Glomerular endothelial cell (primary cell): ENCODE data around the gene FGF21. TPM values are rescaled to one million over a fixed set of nuclear protein-coding genes. Genes with fewer than 3 reads are reported as not detected.
"Not testable (repeated sequence)": the region's sequence is repeated elsewhere in the genome, so short reads cannot be mapped to it uniquely, and the experiment has no call there.

ENCODE experiments used
- DNase-seq: peaks from one replicate; pipeline ENCODE4 v3.0.0-alpha.2; 2011; ENCODE audit warnings: low read depth, low spot score; ENCODE audit errors: extremely low read depth
- total RNA-seq: library from RNA; depleted of rRNA; stranded (reverse); fragments of >200 nt; gene quantifications from 2 replicates; pipeline ENCODE4 v1.2.3, GENCODE V29; 2015

FGF21 gene
- total RNA-seq, 1 donor from 2014 or later = not detected

DNA sequence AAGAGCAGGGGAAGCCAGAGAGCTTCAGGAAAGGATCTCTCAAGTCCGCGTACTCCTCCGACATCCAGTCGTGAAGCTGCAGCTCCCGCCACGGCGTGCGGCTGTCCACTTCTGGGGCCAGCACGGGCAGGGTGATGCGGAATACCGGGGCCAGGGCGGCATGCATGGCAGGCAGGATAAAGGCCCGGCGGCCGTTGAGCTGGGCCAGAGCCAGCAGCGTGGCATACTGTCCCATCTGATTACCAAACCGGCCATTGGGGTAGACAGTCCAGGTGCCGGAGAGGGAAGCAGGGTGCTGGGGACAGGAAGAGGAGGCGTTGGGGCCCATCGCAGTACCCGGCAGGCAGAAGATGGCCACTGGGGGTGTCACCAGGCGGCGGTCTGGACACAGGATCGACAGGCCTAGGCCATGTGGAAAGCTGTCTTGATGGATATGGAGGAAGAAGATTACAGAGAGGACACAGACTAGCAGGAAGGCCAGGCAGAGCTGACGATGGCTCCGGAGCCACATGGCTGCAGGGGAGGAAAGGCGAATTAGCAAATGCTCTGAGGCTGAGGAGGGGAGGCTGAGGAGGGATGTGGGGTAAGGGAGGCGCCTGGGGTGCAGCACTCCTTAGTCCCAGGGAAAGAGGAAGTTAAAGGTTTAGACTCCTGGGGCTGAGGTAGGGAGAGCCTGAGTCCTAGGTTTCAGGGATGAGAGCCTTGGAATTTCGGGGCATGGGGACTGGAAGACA is 4.4 kb upstream of the FGF21 start:
- DNase-seq = no peak

DNA sequence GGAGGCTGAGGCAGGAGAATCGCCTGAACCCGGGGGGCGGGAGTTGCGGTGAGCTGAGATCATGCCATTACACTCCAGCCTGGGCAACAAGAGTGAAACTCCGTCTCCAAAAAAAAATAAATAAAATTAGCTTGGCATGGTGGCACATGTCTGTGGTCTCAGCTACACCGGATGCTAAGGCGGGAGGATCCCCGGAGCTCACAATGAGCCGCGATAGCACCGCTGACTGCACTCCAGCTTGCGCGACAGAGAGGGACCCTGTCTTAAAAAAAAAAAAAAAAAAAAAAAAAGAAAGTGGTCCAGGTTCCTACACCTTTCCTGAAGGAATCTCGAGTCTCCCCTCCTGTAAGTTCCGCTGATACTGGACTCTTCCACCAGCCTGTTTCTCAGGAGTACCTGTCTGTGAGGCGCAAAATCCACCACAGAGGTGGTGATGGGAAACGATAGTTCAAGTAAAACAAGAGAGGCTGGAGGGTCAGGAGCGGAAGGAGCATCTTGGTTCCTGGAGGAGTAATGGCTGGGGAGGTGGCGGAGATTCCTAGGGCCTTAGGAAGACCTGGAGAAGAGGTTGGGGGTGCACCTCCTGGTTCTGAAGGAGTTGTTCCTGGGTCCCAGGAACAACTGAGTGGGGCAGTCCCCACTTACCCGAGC is 3.4 kb upstream of the FGF21 start:
- no peak for DNase-seq

DNA sequence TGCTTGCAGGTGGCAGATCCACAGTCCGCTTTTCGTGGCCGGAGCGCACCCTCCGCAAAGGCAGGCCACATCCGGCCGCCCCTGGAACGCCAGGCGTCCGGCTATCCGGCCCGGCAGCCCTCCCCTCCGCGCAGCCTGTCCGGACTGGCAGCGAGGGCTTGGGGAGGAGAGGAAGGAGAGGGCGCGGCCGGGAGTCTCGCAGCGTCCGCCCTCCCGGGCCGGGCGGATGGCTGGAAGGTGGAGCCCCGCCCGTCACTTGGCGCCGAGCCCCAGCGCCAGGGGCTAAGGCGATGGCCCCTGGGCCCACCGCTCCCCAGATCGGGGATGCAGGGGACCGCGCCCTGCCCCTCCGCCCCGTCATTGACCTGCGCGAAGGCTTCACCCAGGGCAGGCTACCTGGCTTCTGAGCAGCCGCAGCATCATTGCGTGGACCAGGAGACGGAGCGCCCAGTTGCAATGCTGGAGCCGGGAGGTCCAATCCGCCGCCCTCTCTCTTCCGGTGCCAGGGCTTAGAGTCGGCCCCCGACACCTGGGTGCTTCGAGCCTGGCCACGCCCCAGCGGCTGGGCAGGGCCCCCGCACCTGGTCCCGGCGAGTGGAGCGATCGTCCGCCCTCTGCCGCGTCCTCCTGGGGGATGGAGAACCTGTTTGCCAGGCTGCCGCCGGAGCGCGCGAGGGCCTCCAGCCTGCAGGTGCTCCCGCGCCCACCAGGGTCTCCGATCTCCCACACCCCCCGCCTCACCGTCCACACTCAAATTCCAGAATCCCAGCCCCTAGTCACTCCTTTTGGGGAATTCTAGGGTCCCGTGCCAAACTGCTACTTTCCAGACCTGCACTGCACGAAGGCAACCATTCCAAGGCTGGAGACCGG is 2.6 kb upstream of the FGF21 start, which contains the start of gene FUT1:
Gene FUT1, minus strand, starts transcription at position 146 of the 870 bp plus-strand sequence. CDS start 1,360 bp downstream, outside the sequence.
- no peak for DNase-seq

DNA sequence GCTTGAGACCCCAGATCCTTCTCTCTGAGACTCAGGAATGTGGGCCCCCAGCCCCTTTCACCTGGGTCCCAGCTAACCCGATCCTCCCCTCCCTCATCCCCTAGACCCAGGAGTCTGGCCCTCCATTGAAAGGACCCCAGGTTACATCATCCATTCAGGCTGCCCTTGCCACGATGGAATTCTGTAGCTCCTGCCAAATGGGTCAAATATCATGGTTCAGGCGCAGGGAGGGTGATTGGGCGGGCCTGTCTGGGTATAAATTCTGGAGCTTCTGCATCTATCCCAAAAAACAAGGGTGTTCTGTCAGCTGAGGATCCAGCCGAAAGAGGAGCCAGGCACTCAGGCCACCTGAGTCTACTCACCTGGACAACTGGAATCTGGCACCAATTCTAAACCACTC is 463 bp downstream of the FGF21 start:
- no peak for DNase-seq

DNA sequence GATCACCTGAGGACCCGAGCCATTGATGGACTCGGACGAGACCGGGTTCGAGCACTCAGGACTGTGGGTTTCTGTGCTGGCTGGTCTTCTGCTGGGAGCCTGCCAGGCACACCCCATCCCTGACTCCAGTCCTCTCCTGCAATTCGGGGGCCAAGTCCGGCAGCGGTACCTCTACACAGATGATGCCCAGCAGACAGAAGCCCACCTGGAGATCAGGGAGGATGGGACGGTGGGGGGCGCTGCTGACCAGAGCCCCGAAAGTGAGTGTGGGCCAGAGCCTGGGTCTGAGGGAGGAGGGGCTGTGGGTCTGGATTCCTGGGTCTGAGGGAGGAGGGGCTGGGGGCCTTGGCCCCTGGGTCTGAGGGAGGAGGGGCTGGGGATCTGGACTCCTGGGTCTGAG is 888 bp downstream of the FGF21 start:
- DNase-seq = no peak

DNA sequence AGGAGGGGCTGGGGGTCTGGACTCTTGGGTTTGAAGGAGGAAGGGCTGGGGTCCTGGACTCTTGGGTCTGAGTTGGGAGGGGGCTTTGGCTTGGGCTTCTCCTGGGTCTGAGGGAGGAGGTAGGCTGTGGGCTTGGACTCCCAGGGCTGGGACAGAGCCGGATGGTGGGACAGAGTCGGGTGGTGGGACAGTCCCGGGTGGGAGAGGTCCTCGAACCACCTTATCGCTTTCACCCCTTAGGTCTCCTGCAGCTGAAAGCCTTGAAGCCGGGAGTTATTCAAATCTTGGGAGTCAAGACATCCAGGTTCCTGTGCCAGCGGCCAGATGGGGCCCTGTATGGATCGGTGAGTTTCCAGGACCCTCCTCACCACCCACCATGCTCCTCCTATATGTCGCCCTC is 1.4 kb downstream of the FGF21 start:
- no peak for DNase-seq

DNA sequence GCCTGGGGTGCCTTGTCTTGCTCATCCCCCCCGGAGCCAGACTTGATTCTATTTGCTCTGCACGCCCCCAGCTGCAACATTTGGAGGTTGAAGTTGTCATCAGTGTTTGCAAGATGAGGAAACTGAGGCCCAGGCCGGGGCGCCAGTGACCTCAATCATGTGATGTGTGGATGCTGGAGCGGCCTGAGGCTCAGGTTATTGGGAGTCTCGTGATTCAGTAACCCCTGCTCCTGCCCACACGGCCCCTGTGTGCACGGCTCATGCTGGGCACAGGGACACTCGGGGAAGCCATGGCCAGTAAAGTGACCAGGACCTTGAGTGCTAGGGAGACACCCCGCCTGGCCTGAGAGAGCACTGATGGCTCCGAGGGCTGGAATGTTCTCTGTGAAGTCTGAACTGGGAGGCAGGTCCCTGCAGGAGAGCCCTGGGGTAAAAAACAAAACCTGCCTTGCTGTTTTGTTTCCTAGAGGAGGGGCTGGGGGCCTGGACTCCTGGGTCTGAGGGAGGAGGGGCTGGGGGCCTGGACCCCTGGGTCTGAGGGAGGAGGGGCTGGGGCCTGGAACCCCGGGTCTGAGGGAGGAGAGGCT is 1.9 kb downstream of the FGF21 start:
- DNase-seq = no peak

DNA sequence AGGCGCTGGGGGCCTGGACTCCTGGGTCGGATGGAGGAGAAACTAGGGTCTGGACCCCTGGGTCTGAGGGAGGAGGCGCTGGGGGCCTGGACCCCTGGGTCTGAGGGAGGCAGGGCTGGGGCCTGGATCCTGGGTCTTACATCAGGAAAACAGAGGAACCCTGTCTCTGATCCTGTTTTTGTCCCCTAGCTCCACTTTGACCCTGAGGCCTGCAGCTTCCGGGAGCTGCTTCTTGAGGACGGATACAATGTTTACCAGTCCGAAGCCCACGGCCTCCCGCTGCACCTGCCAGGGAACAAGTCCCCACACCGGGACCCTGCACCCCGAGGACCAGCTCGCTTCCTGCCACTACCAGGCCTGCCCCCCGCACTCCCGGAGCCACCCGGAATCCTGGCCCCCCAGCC is 2.4 kb downstream of the FGF21 start:
- no peak for DNase-seq

DNA sequence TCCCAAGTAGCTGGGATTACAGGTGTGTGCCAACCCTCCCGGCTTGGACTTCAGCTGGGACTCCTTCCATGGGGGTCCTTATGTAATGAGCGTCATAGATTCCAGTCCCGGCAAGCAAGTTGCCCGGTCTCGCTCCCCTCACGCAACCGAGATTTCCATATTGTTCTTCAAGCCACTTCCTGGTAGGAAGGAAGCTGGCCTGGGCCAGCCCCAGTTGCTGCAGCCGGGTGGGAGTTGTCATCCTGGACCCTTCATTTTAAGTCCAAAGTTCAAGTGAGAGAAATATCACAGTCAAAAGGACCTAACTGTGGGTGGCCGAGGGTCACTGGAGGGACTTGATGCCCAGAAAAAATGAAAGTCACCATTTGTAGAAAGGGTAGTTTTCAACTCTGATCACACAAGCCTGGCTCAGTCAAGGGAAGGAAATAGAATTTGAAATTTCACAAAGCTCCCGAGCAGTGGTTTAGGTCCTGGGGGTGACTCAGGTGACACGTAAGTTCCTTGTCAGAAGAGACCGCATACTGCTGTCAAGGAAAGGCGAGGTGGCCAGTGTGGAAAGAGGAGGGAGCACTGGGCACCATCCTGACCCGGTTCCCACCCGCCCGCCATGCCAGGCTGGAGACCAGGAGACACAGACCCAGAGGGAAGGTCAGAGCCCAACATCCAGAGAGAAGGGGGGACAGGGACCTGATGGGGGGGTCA is 5.3 kb downstream of the FGF21 start:
- DNase-seq = no peak

DNA sequence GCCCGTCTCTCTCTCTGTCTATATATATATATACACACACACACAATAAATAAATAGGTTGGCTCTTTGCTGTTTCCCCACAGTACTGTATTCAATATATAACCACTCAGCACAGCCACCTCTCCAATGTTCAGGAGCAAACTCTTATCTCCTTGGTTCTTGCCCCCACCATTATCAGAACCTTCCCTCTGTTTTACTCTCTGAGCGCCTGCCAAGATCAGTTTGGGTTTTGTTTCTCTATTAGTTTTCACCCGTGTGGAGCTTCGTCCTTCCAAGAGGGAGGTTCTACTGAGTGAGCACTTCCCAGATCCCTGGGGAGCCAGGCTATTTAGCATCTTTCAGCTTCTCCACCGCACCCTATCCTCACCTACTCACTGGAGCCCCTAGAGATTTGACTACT is 10.5 kb downstream of the FGF21 start:
- DNase-seq = not testable (repeated sequence)

DNA sequence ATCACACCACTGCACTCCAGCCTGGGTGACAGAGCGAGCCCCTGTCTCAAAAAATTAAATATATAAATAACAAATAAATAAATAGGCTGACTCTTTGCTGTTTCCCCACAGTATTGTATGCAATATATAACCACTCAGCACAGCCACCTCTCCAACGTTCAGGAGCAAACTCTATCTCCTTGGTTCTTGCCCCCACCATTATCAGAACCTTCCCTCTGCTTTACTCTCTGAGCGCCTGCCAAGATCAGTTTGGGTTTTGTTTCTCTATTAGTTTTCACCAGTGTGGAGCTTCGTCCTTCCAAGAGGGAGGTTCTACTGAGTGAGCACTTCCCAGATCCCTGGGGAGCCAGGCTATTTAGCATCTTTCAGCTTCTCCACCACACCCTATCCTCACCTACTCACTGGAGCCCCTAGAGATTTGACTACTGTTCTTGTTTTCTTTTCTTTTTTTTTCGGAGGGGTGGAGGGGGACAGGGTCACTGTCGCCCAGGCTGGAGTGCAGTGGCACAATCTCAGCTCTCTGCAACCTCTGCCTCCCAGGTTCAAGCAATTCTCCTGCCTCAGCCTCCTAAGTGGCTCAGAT is 12.9 kb downstream of the FGF21 start:
- DNase-seq = not testable (repeated sequence)

DNA sequence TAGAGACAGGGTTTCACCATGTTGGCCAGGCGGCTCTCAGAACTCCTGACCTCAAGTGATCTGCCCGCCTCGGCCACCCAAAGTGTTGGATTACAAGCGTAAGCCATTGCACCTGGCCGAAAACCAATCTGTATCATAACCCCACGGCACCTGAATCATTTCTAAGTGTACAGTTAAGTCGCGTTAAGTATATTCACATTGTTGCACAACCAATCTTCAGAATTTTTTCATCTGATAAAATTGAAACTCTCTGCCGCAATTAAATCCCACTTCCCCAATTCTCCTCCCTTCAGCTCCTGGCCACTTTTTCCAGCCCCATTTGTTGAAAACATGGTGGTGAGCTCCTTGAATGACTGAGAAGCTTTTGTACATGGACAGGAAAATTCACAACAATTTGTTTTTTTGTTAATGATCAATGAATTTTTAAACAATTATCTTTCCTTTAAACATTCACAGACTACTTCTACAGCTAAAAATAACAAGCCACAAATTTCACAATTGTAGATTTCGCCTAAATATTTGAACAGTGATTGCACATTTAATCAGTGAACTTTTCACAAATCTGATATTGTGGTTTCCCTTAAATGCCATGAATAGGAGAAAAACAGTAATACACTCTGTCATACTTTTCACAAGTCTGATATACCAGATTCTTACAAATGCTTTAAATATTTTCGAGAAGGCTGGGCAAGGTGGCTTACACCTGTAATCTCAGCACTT is 13.8 kb downstream of the FGF21 start:
- no peak for DNase-seq

DNA sequence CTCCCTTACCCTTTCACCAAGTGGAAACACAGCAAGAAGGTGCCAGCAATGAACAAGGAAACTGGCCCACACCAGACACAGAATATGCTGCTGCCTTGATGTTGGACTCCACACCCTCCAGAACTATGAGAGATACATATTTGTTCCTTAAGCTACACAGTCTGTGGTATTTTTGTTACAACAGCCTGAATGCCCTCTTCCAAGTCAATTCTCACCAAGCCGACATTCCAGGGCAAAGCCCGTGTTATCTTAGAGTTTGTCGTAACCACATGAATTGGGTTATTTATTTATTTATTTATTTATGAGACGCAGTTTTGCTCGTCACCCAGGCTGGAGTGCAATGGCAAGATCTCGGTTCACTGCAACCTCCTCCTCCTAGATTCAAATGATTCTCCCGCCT is 14.9 kb downstream of the FGF21 start:
- DNase-seq = no peak

DNA sequence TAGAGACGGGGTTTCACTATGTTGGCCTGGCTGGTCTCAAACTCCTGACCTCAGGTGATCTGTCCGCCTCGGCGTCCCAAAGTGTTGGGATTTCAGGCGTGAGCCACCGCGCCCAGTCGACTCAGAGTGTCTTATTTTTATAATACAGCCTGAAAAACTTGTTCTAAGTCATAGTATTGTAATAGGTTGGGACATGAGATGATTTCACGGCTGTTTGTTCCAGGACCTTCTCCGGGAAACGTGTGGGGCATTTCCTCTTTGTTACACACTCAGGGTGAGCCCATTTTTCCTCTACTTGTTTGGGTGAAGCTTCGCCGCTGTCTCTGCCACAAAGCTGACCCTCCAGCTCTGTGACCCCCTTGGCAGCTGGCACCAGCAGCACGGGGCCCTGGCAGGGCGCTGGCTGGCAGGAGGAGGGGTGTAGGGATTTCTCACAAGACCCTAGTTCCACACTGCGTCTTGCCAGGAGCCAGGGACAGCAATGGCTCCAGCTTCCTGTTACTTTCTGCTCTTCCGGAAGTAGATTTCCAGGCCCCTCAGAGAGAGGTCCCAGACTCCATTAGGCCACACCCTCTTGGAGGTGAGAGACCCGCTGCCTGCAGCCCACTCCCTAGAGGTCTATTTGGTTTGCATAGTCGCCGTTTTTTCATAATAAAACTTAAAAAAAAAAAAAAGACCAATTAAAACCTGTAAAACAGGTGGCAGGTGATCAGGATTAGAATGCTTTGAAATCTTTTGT is 15.6 kb downstream of the FGF21 start:
- no peak for DNase-seq

DNA sequence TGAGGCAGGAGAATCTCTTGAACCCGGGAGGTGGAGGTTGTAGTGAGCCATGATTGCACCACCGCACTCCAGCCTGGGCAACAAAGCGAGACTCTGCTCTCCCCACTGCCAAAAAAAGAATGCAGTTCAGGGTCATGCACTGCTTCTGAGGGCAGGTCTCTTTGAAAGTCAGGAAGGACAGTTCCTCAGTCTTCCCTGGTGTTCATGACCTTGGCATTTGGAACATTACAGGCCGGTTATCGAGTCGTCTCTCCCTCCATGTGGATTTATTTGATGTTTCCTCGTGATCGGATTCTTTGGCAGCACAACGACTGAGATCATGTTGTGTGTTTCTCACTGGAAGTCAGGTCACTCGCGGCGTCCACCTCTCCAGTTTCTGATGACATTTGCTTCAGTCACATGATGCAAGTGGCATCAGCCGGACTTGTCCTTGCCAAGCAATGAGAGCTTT is 17.2 kb downstream of the FGF21 start:
- no peak for DNase-seq

DNA sequence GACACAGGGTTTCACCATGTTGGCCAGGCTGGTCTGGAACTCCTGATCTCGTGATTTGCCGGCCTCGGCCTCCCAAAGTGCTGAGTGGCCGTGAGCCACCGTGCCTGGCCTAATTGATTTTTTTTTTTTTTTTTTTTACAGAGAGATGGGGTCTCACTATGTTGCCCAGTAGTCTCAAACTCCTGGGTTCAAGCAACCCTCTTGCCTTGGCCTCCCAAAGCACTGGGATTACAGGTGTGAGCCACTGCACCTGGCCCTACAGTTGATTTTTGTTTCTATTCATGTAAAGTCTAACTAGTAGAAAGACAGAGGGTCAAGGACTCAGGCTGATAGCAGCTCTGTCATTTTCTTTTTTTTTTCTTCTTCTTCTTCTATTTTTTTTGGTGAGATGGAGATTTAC is 21.8 kb downstream of the FGF21 start:
- no peak for DNase-seq

DNA sequence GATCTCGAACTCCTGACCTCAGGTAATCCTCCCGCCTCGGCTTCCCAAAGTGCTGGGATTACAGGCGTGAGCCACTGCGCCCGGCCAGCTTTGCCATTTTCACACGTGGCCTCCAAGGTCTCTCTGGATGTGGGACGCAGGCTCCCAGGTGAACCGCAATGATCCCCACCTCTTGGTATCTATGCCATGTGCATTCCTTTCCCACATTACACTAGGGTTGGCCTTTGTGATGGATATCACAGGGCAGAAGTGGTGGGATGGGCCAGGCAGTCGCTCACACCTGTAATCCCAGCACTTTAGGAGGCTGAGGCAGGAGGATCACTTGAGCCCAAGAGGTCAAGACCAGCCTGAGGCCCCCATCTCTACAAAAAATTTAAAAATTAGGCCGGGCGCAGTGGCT is 22.4 kb downstream of the FGF21 start:
- no peak for DNase-seq

DNA sequence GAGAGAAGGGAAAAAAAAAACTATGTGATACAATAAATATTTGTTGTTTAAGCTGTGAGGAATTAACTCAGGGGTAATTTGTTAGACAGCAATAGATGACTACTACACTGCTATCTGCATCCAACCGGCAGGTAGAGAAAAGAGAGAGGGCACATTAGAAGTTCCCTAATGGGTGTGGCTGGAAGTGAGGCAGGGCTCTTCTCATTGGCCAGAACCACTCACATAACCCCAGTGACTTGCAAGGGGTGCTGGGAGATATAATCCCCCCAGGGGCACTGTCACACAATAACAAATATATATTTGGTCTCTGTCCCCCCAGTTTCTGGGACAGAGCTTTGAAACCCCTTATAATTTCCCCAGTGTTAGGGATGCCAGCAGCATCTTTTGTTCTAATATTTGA is 24.3 kb downstream of the FGF21 start:
- no peak for DNase-seq
